Uterus (tissue), 4 donors: ENCODE measurements around the gene ALPG. TPM values are rescaled to one million over a fixed set of nuclear protein-coding genes. Genes with fewer than 3 reads are reported as not detected.
"Not testable (repeated sequence)": the region's sequence is repeated elsewhere in the genome, so short reads cannot be mapped to it uniquely, and the experiment has no call there.

Experiments
- DNase-seq, 2 donors: peaks; one replicate each; pipeline ENCODE4 v3.0.0-alpha.2; 2019 to 2020
- H3K27ac ChIP-seq, 2 donors: fragments of 200-600 bp; sonication (generic); 1 replicate in 1 of 2; 2 replicates in 1 of 2; pipeline ENCODE4 v1.5.1; 2016 to 2018
- H3K27me3 ChIP-seq, 2 donors: fragments of 200-600 bp; sonication (generic); one replicate each; pipeline ENCODE4 v1.5.1; 2018 to 2019; ENCODE audit warnings: control low read depth in 1 of 2
- H3K36me3 ChIP-seq, 2 donors: fragments of 200-600 bp; sonication (generic); one replicate each; pipeline ENCODE4 v1.5.1; 2019; ENCODE audit warnings: control low read depth in 1 of 2
- H3K4me1 ChIP-seq, 2 donors: fragments of 200-600 bp; sonication (generic); one replicate each; pipeline ENCODE4 v1.5.1; 2018 to 2019; ENCODE audit warnings: control low read depth in 1 of 2
- H3K4me3 ChIP-seq, 2 donors: fragments of 200-600 bp; sonication (generic); 1 replicate in 1 of 2; 2 replicates in 1 of 2; pipeline ENCODE4 v1.5.1; 2018 to 2019; ENCODE audit warnings: mild to moderate bottlenecking in 1 of 2
- H3K9me3 ChIP-seq, 2 donors: fragments of 200-600 bp; sonication (generic); one replicate each; pipeline ENCODE4 v1.5.1; 2019; ENCODE audit warnings: control low read depth in 1 of 2
- CTCF ChIP-seq, 4 experiments: fragments of 200-600 bp in 2 of 4; fragments of 450-650 bp in 2 of 4; sonication (generic) in 2 of 4; IDR thresholded peaks; one replicate each; pipeline ENCODE4 v1.5.1; 2016 to 2019; ENCODE audit warnings: antibody characterized with exemption in 4 of 4, mild to moderate bottlenecking in 2 of 4, moderate library complexity in 1 of 4
- POLR2A ChIP-seq, 2 donors: fragments of 450-650 bp; IDR thresholded peaks; one replicate each; pipeline ENCODE4 v1.6.1; 2016; ENCODE audit warnings: antibody characterized with exemption in 2 of 2, mild to moderate bottlenecking in 1 of 2, moderate library complexity in 1 of 2
- intact Hi-C: fragments of 100-400 bp; cut with DNase I; formaldehyde crosslinking; loops from one replicate; pipeline ENCODE4 v1.15.1; 2023; ENCODE audit warnings: low total_unique reads
- total RNA-seq, 4 donors: library from RNA; depleted of rRNA in 3 of 4; stranded (reverse); fragments of >200 nt in 3 of 4; gene quantifications; one replicate each; pipeline versions ENCODE4 v1.1.0 to v1.2.4, GENCODE V29; 2014 to 2023
- donor health status: DM: yes; HTN: yes; CAD: no.

ALPG gene
- total RNA-seq, 4 donors from 2014 or later, result not detected

GRCh38 chr2:232421189-232421785, 14.6 kb downstream of the ALPG start:
- Histone ChIP-seq H3K27ac (no peak overlapping the region), H3K9me3 (no peaks in the 10 kb centered on the region), H3K36me3 (no peaks in the 10 kb centered on the region), H3K4me3 (no peak overlapping the region), H3K4me1 (peaks cover 0 to 5% of the 10 kb centered on the region in 2 donors), H3K27me3 (peaks cover 0 to 9% of the 10 kb centered on the region in 2 donors)
- DNase-seq, result no peak
- TF ChIP-seq POLR2A (IDR thresholded peaks at IDR 0.05), result no peak
- no peak for TF ChIP-seq CTCF (IDR thresholded peaks at IDR 0.05)
- intact Hi-C loops, result no loop called here

- no peak overlapping the region for H3K27ac ChIP-seq
- no peak overlapping the region for H3K4me3 ChIP-seq
- H3K9me3 ChIP-seq, result no peaks in the 10 kb centered on the region
- TF ChIP-seq POLR2A (IDR thresholded peaks at IDR 0.05) (no peak), CTCF (IDR thresholded peaks at IDR 0.05) (no peak)
- no peaks in the 10 kb centered on the region for H3K36me3 ChIP-seq
- peaks cover 0 to 5% of the 10 kb centered on the region in 2 donors for H3K4me1 ChIP-seq
- peaks cover 0 to 9% of the 10 kb centered on the region in 2 donors for H3K27me3 ChIP-seq
- intact Hi-C loops, result no loop called here
- DNase-seq, result no peak
Observed at GRCh38 chr2:232422051-232422450, 15.4 kb downstream of the ALPG start.

GRCh38 chr2:232422996-232423395, 16.4 kb downstream of the ALPG start:
- H3K36me3 ChIP-seq, H3K4me3 ChIP-seq, H3K9me3 ChIP-seq, H3K4me1 ChIP-seq, intact Hi-C loops, H3K27ac ChIP-seq, H3K27me3 ChIP-seq, DNase-seq: not testable (repeated sequence)

GRCh38 chr2:232423407-232423806, 16.8 kb downstream of the ALPG start:
- H3K9me3 ChIP-seq, intact Hi-C loops, DNase-seq, H3K4me1 ChIP-seq, H3K27ac ChIP-seq, H3K36me3 ChIP-seq, H3K4me3 ChIP-seq, H3K27me3 ChIP-seq: not testable (repeated sequence)

- TF ChIP-seq POLR2A (IDR thresholded peaks at IDR 0.05) (no peak), CTCF (IDR thresholded peaks at IDR 0.05) (no peak)
- intact Hi-C loops, result no loop called here
- Histone ChIP-seq H3K4me1 (no peaks in the 10 kb centered on the region), H3K9me3 (no peaks in the 10 kb centered on the region), H3K27ac (no peak overlapping the region), H3K27me3 (no peaks in the 10 kb centered on the region), H3K4me3 (no peak overlapping the region), H3K36me3 (no peaks in the 10 kb centered on the region)
- DNase-seq, result no peak
Observed at GRCh38 chr2:232431705-232432590, 25.3 kb downstream of the ALPG start.

DNA sequence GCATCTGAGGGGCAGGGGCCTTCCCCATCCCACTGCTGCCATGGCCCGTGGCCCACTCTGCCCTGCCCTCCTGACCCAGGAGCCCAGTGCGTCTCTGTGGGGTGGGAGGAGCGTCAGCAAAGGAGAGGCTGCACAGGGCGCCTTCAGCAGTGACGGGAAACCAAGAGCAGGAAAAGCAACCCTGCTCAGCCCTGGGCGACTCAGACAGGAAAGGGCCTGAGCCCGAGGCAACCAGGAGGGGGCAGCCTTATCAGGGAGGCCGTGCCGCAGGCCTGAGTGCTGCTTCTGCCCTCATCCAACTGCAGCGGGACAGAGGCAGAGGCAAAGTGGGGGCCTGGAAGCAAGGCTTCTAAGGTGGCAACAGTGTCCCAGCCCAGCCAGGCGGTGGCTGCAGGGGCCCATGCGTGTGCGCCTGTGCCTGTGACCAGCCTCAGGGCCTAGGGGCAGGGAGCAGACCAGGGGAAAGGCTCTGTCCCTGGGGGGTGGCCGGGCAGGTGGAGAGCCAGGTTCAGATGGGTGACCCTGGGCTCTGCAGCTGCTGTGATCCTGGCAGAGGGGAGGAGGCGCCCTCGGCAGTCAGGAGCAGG, 26.0 kb downstream of the ALPG start:
- no peak overlapping the region for H3K27ac ChIP-seq
- TF ChIP-seq POLR2A (IDR thresholded peaks at IDR 0.05) (no peak), CTCF (IDR thresholded peaks at IDR 0.05) (no peak)
- H3K4me3 ChIP-seq, result no peak overlapping the region
- no peaks in the 10 kb centered on the region for H3K9me3 ChIP-seq
- intact Hi-C loops, result no loop called here
- H3K4me1 ChIP-seq, result no peaks in the 10 kb centered on the region
- no peak for DNase-seq
- no peaks in the 10 kb centered on the region for H3K36me3 ChIP-seq
- H3K27me3 ChIP-seq, result no peaks in the 10 kb centered on the region

GRCh38 chr2:232433622-232434021, 27.0 kb downstream of the ALPG start:
- H3K27ac ChIP-seq, DNase-seq, H3K4me3 ChIP-seq, intact Hi-C loops, H3K9me3 ChIP-seq, H3K36me3 ChIP-seq, H3K27me3 ChIP-seq, H3K4me1 ChIP-seq: not testable (repeated sequence)
